ENCODE data around the gene HELT.

The HELT gene

GRCh38 chr4:185028625-185029024 lies 10.3 kb downstream of the HELT start:
- no peak overlapping the region for H3K4me3 ChIP-seq (ENCODE audit: low read depth, low read length)
- TF ChIP-seq CTCF (IDR thresholded peaks at IDR 0.05; ENCODE audit: control insufficient read depth, extremely low read depth, insufficient read depth), result no peak
- peak; percentile 84 for DNase-seq (ENCODE audit: low read depth)

- no peak overlapping the region for H3K4me3 ChIP-seq (ENCODE audit: low read depth, low read length)
- TF ChIP-seq CTCF (IDR thresholded peaks at IDR 0.05; ENCODE audit: control insufficient read depth, extremely low read depth, insufficient read depth), result no peak
- DNase-seq (ENCODE audit: low read depth), result no peak
Observed at GRCh38 chr4:185031611-185032010, 13.3 kb downstream of the HELT start.

GRCh38 chr4:185033072-185033471 lies 14.8 kb downstream of the HELT start:
- no peak for TF ChIP-seq CTCF (IDR thresholded peaks at IDR 0.05; ENCODE audit: control insufficient read depth, extremely low read depth, insufficient read depth)
- no peak for DNase-seq (ENCODE audit: low read depth)
- H3K4me3 ChIP-seq (ENCODE audit: low read depth, low read length), result no peak overlapping the region

GRCh38 chr4:185033950-185034349 lies 15.7 kb downstream of the HELT start:
- TF ChIP-seq CTCF (IDR thresholded peaks at IDR 0.05; ENCODE audit: control insufficient read depth, extremely low read depth, insufficient read depth), result no peak
- no peak overlapping the region for H3K4me3 ChIP-seq (ENCODE audit: low read depth, low read length)
- no peak for DNase-seq (ENCODE audit: low read depth)

GRCh38 chr4:185035284-185035683 lies 17.0 kb downstream of the HELT start:
- no peak for TF ChIP-seq CTCF (IDR thresholded peaks at IDR 0.05; ENCODE audit: control insufficient read depth, extremely low read depth, insufficient read depth)
- DNase-seq (ENCODE audit: low read depth), result no peak
- H3K4me3 ChIP-seq (ENCODE audit: low read depth, low read length), result no peak overlapping the region

- no peak for TF ChIP-seq CTCF (IDR thresholded peaks at IDR 0.05; ENCODE audit: control insufficient read depth, extremely low read depth, insufficient read depth)
- DNase-seq (ENCODE audit: low read depth), result no peak
- H3K4me3 ChIP-seq (ENCODE audit: low read depth, low read length), result no peak overlapping the region
Observed at GRCh38 chr4:185036019-185036418, 17.7 kb downstream of the HELT start.

- no peak for DNase-seq (ENCODE audit: low read depth)
- no peak overlapping the region for H3K4me3 ChIP-seq (ENCODE audit: low read depth, low read length)
- no peak for TF ChIP-seq CTCF (IDR thresholded peaks at IDR 0.05; ENCODE audit: control insufficient read depth, extremely low read depth, insufficient read depth)
Observed at GRCh38 chr4:185036842-185037241, 18.6 kb downstream of the HELT start.
